Right cardiac atrium (tissue), 5 donors: ENCODE data around the gene PDHA1. TPM values are rescaled to one million over a fixed set of nuclear protein-coding genes. Genes with fewer than 3 reads are reported as not detected.

Experiments used
- ATAC-seq, 2 donors: fragments of 200-7000 bp; cut with Tn5 transposase; one replicate each; pipeline versions ENCODE4 v1.8.0 to v1.9.1; 2020; ENCODE audit warnings: moderate library complexity in 2 of 2, mild to moderate bottlenecking in 1 of 2
- DNase-seq, 3 donors: peaks; one replicate each; pipeline ENCODE4 v3.0.0-alpha.2; 2020
- H3K27ac ChIP-seq: one replicate; pipeline ENCODE4 v1.5.1; 2013; ENCODE audit warnings: mild to moderate bottlenecking, low read length, control low read depth, moderate library complexity
- H3K27me3 ChIP-seq: one replicate; pipeline ENCODE4 v1.6.1; 2013; ENCODE audit not compliant: control insufficient read depth, insufficient read depth
- H3K4me1 ChIP-seq: one replicate; pipeline ENCODE4 v1.6.1; 2013; ENCODE audit warnings: low read length; ENCODE audit not compliant: control insufficient read depth, insufficient read depth
- H3K4me3 ChIP-seq: one replicate; pipeline ENCODE4 v1.5.1; 2013; ENCODE audit warnings: low read length, control low read depth
- H3K9me3 ChIP-seq: one replicate; pipeline ENCODE4 v1.6.1; 2013; ENCODE audit warnings: low read length; ENCODE audit not compliant: control insufficient read depth
- WGBS: extraction: QIAGEN DNeasy Blood & Tissue Kit; methylation state at CpG from one replicate; pipeline ENCODE4 v1.1.7; 2013; 5-methylcytosine and 5-hydroxymethylcytosine counted together
- intact Hi-C, 4 donors: fragments of 100-400 bp; cut with DNase I; formaldehyde crosslinking; loops; one replicate each; pipeline versions ENCODE4 v1.11.0 to v1.14.0; 2022 to 2023
- long read RNA-seq, 4 donors: library from polyadenylated mRNA; unstranded; transcript quantifications; one replicate each; pipeline ENCODE4 v2.0.0, GENCODE V29; 2020 to 2021
- polyA plus RNA-seq: library from polyadenylated mRNA; stranded (reverse); fragments of 200-250 nt; gene quantifications from one replicate; pipeline ENCODE4 v1.2.3, GENCODE V29; 2013
- total RNA-seq, 4 donors: library from RNA; stranded (reverse); fragmentation: NEBNext Ultra II Directional; extraction: Animal tissue kit (Norgen Biotek cat#: 25700); gene quantifications; one replicate each; pipeline ENCODE4 v1.2.1, GENCODE V29; 2021
- donor health status: healthy with polysubstance abuse.
- donor health status: DM: no; HTN: yes; CAD: no.
- donor health status: DM: no; HTN: no; CAD: no.
- donor health status: DM: no; HTN: yes; CAD: no; lungs with severe emphysema.
- donor health status: DM: yes; HTN: yes; CAD: no.

PDHA1 gene
- total RNA-seq (100 to 1,000 TPM; 623 to 812 (median 766) TPM), polyA plus RNA-seq (713 TPM)
- long read RNA-seq, donor 1, transcript PDHA1-213 (11 exons, 3,391 nt), result minor isoform, 7 of 1,361 reads
- long read RNA-seq, donor 1, transcript PDHA1-204 (12 exons, 3,484 nt), result minor isoform, 64 of 1,361 reads
- long read RNA-seq, donor 1, transcript PDHA1-212 (10 exons, 3,277 nt), result minor isoform, 8 of 1,361 reads
- long read RNA-seq, donor 1, transcript PDHA1-206 (11 exons, 3,310 nt), result major isoform, 1,221 of 1,361 reads
- long read RNA-seq, donor 1, partial matches to known transcripts, result 40 of 1,361 reads
- long read RNA-seq, donor 1, other reads (novel, unspliced or antisense), result 16 of 1,361 reads
- long read RNA-seq, donor 2, transcript PDHA1-204 (12 exons, 3,484 nt), result minor isoform, 26 of 589 reads
- long read RNA-seq, donor 2, transcript PDHA1-206 (11 exons, 3,310 nt), result major isoform, 450 of 589 reads
- long read RNA-seq, donor 2, transcript PDHA1-212 (10 exons, 3,277 nt), result minor isoform, 5 of 589 reads
- long read RNA-seq, donor 2, partial matches to known transcripts, result 4 of 589 reads
- long read RNA-seq, donor 2, other reads (novel, unspliced or antisense), result 97 of 589 reads
- long read RNA-seq, donor 3, transcript PDHA1-206 (11 exons, 3,310 nt), result major isoform, 2,190 of 2,448 reads
- long read RNA-seq, donor 3, transcript PDHA1-204 (12 exons, 3,484 nt), result minor isoform, 79 of 2,448 reads
- long read RNA-seq, donor 3, transcript PDHA1-213 (11 exons, 3,391 nt), result minor isoform, 20 of 2,448 reads
- long read RNA-seq, donor 3, transcript PDHA1-212 (10 exons, 3,277 nt), result minor isoform, 12 of 2,448 reads
- long read RNA-seq, donor 3, partial matches to known transcripts, result 92 of 2,448 reads
- long read RNA-seq, donor 3, other reads (novel, unspliced or antisense), result 48 of 2,448 reads
- long read RNA-seq, donor 4, transcript PDHA1-206 (11 exons, 3,310 nt), result major isoform, 402 of 514 reads
- long read RNA-seq, donor 4, transcript PDHA1-204 (12 exons, 3,484 nt), result minor isoform, 24 of 514 reads
- long read RNA-seq, donor 4, partial matches to known transcripts, result 68 of 514 reads
- long read RNA-seq, donor 4, other reads (novel, unspliced or antisense), result 13 of 514 reads

- Histone ChIP-seq H3K9me3 (no peaks in the 10 kb centered on the region), H3K27ac (peak within 1 kb of the TSS; percentile 89), H3K4me3 (peak within 1 kb of the TSS; percentile 75), H3K4me1 (no peaks in the 10 kb centered on the region), H3K27me3 (no peaks in the 10 kb centered on the region)
- intact Hi-C loops, result no loop called here
- peak; percentile 94 to 98 (median 97) for DNase-seq
- WGBS, result under 1% methylated on average over 80 of the region's 81 CpGs
- ATAC-seq, result peak; percentile 99
Observed at GRCh38 chrX:19343535-19344408, at the start of gene PDHA1. Gene PDHA1 (plus strand): TSS chrX:19343927. CDS start chrX:19344038, 111 bp downstream.

- Histone ChIP-seq H3K4me1 (no peaks in the 10 kb centered on the region), H3K27ac (no peak overlapping the region), H3K27me3 (no peaks in the 10 kb centered on the region), H3K4me3 (no peak overlapping the region), H3K9me3 (no peaks in the 10 kb centered on the region)
- DNase-seq (peak in 2 of 3 donors; percentile 50 to 59), ATAC-seq (peak in 1 of 2 donors; percentile 61)
- 39% methylated on average over 10 of the region's 10 CpGs for WGBS
- intact Hi-C loops, result no loop called here
Observed at GRCh38 chrX:19303256-19303880, 40.4 kb upstream of the PDHA1 start.

GRCh38 chrX:19326567-19326966 is 17.2 kb upstream of the PDHA1 start:
- H3K9me3 ChIP-seq, result no peaks in the 10 kb centered on the region
- H3K27me3 ChIP-seq, result no peaks in the 10 kb centered on the region
- ATAC-seq, result no peak
- 91% methylated on average over 2 of the region's 2 CpGs for whole genome bisulfite sequencing
- H3K4me1 ChIP-seq, result no peaks in the 10 kb centered on the region
- no peak overlapping the region for H3K4me3 ChIP-seq
- DNase-seq, result no peak
- no peak overlapping the region for H3K27ac ChIP-seq
- intact Hi-C loops, result no loop called here

- H3K27me3 ChIP-seq, result no peaks in the 10 kb centered on the region
- no peak overlapping the region for H3K4me3 ChIP-seq
- ATAC-seq (no peak), DNase-seq (no peak)
- no peak overlapping the region for H3K27ac ChIP-seq
- no peaks in the 10 kb centered on the region for H3K9me3 ChIP-seq
- WGBS, result 90% methylated on average over 10 of the region's 10 CpGs
- H3K4me1 ChIP-seq, result peaks cover 1% of the 10 kb centered on the region
- intact Hi-C loops, result loop anchor here (5.0 to 10.0 kb wide), 4 partner anchors 397 to 947 kb away; no protein-coding TSS in a partner anchor
Observed at GRCh38 chrX:19331831-19332230, 11.9 kb upstream of the PDHA1 start.

DNA sequence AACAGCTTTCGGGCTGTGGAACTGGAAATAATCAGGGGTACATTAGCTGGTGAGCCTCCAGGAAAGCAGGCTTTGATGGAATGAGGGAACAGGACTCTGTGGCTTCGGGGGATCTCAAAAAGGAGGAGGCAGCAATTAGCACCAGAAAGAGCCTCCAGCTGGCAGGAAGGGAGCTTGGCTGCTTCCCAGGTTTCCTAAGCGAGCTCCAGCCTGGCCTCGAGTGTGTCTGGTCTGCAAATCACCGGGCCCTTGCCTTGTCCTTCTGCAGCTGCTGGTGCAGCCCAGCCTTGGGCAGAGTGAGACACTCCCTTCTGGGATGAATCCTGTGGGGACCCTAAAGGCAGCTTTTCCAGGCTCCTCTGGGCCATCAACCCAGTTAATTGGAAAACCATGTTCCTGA is 10.7 kb upstream of the PDHA1 start:
- intact Hi-C loops, result loop anchor here (5.0 to 10.0 kb wide), 4 partner anchors 398 to 948 kb away; no protein-coding TSS in a partner anchor
- Histone ChIP-seq H3K9me3 (no peaks in the 10 kb centered on the region), H3K27me3 (no peaks in the 10 kb centered on the region), H3K4me1 (peaks cover 1% of the 10 kb centered on the region), H3K27ac (no peak overlapping the region), H3K4me3 (no peak overlapping the region)
- DNase-seq (peak; percentile 44 to 81 (median 76)), ATAC-seq (peak; percentile 59)
- 11% methylated on average over 5 of the region's 5 CpGs for WGBS

DNA sequence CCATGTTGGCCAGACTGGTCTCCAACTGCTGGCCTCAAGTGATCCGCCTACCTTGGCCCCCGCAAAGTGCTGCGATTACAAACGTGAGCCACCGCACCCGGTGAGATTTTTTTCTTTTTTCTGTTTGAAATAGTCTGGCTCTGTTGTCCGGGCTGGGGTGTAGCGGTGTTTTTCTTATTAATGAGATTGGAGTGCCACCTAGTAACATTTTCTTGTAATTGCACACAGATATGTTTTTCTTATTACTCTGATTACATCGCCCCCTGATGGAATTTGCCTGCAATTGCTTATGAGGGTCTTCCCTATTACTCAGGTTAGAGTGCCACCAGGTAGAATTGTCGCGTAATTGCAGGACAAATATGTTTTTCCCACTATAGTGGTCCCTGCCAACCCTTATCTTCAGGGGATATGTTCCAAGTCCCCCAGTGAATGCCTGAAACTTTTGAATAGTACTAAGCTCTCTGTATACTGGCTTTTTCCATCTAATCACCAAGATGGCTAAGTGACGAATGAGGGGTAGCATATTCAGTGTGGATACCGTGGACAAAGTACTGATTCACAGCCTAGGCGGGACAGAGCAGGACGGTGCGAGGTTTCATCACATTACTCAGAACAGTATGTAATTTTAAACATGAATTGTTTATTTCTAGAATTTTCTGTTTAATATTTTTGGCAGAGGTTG is 8.6 kb upstream of the PDHA1 start:
- H3K4me3 ChIP-seq, result no peak overlapping the region
- no peaks in the 10 kb centered on the region for H3K27me3 ChIP-seq
- no peak for ATAC-seq
- intact Hi-C loops, result loop anchor here (5.0 to 10.0 kb wide), 4 partner anchors 400 to 950 kb away; no protein-coding TSS in a partner anchor
- H3K9me3 ChIP-seq, result no peaks in the 10 kb centered on the region
- no peak overlapping the region for H3K27ac ChIP-seq
- 59% methylated on average over 16 of the region's 16 CpGs for WGBS
- DNase-seq, result no peak
- peaks cover 1% of the 10 kb centered on the region for H3K4me1 ChIP-seq

- Histone ChIP-seq H3K9me3 (no peaks in the 10 kb centered on the region), H3K27ac (peak overlapping the region; percentile 50), H3K27me3 (no peaks in the 10 kb centered on the region), H3K4me3 (no peak overlapping the region), H3K4me1 (no peaks in the 10 kb centered on the region)
- 45% methylated on average over 6 of the region's 6 CpGs for WGBS
- DNase-seq (no peak), ATAC-seq (no peak)
- intact Hi-C loops, result no loop called here
Observed at GRCh38 chrX:19342331-19342906, 1.3 kb upstream of the PDHA1 start.

DNA sequence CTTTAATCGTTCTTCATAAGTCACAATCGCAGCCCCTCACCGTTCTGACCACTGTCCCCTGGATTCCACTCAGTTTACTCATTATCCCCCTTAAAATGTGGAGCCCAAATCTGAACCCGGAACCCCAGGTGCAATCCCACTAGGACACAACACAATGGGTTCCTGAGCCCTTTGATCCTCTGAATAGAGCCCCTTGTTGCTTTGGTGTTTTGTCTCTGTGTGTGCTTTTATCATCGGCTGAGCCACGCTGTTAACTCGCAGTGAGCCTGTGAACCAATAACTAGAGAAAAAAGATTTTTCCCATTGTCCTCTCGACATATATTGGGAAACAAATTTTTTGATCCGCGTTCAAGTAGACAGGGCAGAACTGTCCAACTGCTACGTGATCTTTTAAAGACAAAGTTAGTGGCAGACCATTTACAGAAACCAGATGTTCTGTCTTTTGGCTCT is 617 bp upstream of the PDHA1 start:
- WGBS, result 35% methylated on average over 11 of the region's 11 CpGs
- Histone ChIP-seq H3K4me1 (no peaks in the 10 kb centered on the region), H3K27ac (peak overlapping the region; percentile 74), H3K9me3 (no peaks in the 10 kb centered on the region), H3K27me3 (no peaks in the 10 kb centered on the region), H3K4me3 (peak overlapping the region; percentile 26)
- intact Hi-C loops, result no loop called here
- ATAC-seq, result no peak
- DNase-seq, result no peak

GRCh38 chrX:19344661-19345060 is 934 bp downstream of the PDHA1 start:
- Histone ChIP-seq H3K27me3 (no peaks in the 10 kb centered on the region), H3K4me3 (peak overlapping the region; percentile 75), H3K9me3 (no peaks in the 10 kb centered on the region), H3K4me1 (no peaks in the 10 kb centered on the region), H3K27ac (peak overlapping the region; percentile 58)
- DNase-seq, result no peak
- no peak for ATAC-seq
- WGBS, result 10% methylated on average over 10 of the region's 10 CpGs
- intact Hi-C loops, result no loop called here
